Measurements from ENCODE around the gene TCEANC2.

The TCEANC2 gene

DNA sequence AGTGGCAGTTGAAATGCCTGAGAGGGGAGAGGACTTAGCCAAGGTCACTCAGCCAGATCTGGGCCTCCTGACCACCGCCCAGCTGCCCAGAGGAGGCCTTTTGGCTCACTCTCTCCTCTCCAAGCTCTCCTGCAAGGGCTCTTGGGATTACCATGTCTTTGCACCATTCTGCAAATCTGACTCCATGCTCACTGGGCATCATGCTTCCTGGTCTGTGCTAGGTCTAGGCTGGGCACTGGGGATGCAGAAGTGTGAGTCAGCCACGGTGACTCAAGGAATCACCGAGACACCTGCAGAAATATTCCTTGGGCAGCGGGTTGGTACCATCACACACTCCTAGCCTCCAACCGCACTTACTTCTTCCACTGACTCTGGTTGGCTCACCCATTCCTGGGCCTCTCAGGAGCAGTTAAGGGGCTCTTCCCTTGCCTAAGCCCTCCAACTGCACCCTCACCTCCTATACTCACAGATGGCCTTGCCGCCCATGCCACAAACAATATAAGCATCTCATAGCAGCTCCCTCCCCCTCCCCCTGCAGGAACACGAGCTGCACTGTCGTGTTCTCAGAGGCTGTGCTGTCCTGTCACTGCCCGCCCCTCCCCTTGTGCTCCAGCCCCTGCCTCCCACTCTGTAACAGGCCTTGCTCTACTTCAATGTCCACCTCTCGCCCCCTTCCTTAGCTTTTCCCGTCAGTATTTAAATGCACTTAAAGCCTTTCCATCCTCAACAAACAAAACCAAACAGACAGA is 64.6 kb downstream of the TCEANC2 start:
- no peak for DNase-seq

DNA sequence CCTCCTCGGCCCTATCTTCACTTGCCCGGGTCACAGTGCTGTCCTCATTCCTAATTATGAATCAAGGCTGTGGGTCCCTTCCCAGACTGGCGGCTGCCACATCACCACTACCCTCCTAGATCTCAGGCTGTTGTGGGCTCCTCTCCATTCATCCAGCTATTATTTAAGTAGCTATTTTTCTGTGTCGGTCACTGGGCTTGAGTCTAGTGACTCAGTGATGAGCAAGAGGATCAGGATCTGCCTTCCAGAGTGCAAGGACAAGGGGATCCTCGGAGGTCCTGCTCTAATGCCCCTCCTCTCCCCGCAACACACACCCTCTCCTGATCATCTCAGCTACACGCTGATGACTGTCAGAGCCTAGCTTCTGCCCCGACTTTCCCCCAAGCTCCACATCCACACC is 65.3 kb downstream of the TCEANC2 start:
- DNase-seq = no peak

GRCh38 chr1:54120018-54120697 is 66.8 kb downstream of the TCEANC2 start:
- DNase-seq = no peak

DNA sequence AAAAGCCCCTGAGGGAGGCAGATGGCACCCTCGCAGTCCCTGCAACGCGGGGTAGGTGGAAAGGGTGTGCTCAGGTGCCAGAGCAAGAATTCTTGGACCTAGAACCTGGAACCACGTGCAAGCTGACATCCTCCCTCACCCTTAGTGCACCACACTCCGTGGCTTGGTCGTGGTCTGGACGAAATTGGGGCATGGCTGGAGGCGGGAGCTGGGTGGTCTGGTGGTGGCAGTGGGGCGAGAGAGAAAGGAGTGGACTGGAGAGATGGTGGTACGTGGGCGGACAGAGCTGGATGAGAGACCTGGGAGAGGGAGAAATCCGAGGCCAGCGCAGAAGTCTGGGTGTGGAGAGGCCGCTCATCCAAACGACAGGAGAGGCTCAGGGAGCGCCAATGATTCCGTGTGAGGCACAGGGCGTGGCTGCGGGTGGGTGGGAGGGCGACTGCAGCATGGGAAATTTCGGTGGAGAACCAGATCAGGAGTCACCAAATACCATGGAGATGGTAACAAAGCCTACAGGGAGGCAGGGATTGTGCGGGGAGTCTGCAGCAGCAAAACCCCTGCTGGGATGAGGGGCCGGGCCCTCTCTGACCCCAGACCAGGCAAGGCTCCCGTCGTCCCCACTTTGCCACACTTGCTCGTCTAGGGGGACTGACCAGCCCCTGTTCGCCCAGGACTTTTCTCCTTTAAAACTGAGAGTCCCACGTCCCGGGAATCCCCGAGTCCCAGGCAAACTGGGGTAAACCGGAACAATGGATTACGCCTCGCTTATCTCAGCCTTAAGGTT is 67.5 kb downstream of the TCEANC2 start:
- DNase-seq = no peak

GRCh38 chr1:54121482-54122134 is 68.2 kb downstream of the TCEANC2 start:
- peak; percentile 88 for DNase-seq

DNA sequence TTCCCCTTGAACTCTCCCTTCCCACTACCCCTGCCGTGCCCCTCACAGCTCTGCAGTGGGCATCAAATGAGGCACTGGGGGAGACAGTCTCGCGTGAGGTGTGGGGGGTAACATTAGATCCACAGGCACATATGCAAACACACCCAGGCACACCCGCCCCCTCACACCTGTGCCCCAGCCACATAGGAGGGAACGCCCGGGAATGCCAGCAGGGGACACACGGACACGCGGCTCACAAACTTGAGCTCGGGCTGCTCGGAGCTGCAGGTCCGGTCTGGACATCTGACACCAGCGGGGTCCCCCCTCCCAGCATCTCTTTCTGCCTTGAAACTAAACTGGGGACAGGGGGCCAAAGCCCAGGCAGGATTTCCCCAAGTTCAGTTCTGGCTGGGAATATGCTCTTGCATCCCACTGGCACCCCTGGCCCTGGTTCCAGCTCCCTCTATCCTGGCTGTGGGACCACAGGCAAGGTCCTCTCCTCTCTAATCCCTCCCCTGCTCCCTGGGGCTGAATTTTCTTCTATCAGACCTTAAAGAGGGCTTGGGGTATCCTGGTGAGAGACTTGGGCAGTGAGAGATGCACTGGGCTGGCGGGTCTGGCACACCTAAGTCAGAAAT is 68.8 kb downstream of the TCEANC2 start:
- no peak for DNase-seq

GRCh38 chr1:54122992-54123391 is 69.6 kb downstream of the TCEANC2 start:
- no peak for DNase-seq

DNA sequence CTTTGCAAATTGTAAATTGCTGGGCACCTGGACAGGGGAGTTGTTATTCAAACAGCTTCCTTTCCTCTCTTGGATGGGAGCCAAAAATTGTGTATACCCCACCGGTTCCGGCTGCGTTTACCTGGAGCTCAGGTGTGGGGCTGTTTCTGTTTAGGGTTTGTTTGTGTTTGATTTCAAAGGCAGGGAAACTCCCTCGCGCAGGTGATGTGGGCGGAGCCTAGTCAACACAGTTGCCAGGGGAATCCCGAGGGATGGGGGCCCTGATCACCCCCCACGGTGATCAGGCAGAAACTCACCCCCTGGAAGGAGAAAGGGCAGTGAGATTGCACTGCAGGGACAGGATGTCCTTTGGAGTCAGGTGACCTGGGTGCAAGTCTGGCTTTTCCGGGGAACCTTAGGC is 71.1 kb downstream of the TCEANC2 start:
- no peak for DNase-seq

- no peak for DNase-seq
Measured at GRCh38 chr1:54124906-54125305, 71.5 kb downstream of the TCEANC2 start.

- no peak for DNase-seq
Measured at GRCh38 chr1:54125386-54126070, 72.1 kb downstream of the TCEANC2 start.

DNA sequence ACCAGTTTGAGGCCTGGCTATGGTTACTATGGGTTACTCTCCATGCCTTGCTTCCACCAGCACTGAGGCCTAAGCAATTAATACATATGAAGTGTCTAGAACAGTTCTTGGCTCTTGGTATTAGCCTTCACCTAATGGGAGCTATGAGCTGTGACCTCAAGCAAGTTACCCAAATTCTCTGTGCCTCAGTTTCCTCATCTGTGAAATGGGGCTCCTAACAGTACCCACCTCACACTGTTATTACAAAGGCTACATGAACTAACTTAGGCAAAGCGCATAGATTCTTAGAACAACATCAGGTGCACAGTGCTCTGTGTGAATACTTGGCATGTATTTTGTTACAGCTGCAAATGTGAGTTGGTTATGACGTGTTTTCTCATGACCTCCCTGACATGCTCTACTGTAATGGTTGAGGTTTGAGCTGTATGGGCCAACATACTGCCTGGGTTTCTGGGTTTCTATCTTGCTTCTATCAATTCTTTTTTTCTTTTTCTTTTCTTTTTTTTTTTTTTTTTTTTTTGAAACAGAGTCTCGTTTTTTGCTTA is 72.9 kb downstream of the TCEANC2 start:
- no peak for DNase-seq

DNA sequence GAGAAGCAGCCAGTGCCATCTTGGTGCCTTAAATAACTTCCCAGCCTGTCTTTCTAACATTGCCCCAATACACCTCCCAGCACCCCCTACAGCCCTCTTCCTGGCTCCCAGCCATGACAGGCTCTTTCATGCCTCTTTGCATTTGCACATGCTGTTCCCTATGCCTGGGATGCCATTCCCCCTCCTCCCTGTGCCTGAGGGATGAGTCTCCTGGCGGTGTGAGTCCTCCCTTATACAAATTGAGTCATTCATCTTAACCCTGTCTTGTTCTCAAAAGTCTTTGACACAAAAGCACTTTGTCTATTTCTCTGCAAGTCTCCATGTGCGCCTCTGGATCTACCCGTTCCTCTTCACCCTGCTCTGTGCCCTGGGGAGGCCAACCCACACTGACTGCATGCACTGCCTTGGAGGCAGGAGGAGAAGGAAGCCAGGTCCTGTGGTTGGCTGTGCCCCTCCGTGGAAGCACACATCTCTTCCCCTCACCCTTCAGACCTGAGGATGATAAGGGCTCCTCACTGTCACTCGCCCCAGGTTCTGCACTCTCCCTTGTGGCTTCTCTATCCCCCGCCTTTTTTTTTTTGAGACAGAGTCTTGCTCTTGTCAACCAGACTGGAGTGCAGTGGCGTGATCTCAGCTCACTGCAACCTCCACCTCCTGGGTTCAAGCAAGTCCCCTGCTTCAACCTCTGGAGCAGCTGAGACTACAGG is 74.3 kb downstream of the TCEANC2 start:
- DNase-seq = peak; percentile 82

DNA sequence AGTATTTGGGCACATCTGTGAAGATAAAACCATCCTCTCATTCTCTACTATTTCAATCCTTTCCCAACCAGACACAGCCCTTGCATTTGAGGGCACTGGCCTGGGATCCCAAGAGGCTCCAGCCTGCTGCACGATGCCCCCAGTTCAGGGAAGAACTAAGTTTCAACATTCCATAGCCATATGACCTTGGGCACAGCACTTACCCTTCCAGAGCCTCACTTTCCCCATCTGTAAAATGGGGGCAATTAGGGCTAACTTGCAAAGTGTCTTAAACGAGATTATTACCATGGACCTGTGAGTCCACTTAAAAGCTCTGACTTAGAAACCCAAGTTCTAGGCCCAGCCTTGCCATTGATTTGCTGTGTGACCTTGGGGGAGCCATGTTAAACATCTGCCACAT is 76.5 kb downstream of the TCEANC2 start:
- DNase-seq = no peak

- DNase-seq = no peak
Measured at GRCh38 chr1:54131419-54131818, 78.0 kb downstream of the TCEANC2 start.

- peak; percentile 95 for DNase-seq
Measured at GRCh38 chr1:54132495-54132894, 79.1 kb downstream of the TCEANC2 start.

DNA sequence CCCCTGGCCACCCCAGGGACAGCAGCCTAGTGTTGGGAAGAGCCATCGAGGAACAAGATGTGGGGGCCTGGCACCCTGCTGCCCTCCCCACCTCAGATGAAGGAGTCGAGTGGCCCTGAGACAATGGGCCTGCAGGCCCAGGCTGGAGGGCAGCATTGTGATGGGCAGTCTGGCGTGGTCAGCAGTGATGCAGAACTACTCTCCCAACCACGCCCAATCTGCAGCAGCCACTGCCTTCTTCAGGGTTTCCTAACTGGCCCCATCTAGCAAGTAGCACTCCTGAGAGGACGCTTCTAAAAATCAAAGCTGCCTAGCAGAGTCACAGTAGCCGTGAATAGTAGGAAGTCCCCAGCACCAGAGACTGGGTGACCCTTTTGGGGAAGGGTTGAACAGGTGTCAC is 80.9 kb downstream of the TCEANC2 start:
- no peak for DNase-seq

GRCh38 chr1:54135436-54136120 is 82.2 kb downstream of the TCEANC2 start:
- no peak for DNase-seq

GRCh38 chr1:54136269-54136896 is 83.0 kb downstream of the TCEANC2 start:
- no peak for DNase-seq

DNA sequence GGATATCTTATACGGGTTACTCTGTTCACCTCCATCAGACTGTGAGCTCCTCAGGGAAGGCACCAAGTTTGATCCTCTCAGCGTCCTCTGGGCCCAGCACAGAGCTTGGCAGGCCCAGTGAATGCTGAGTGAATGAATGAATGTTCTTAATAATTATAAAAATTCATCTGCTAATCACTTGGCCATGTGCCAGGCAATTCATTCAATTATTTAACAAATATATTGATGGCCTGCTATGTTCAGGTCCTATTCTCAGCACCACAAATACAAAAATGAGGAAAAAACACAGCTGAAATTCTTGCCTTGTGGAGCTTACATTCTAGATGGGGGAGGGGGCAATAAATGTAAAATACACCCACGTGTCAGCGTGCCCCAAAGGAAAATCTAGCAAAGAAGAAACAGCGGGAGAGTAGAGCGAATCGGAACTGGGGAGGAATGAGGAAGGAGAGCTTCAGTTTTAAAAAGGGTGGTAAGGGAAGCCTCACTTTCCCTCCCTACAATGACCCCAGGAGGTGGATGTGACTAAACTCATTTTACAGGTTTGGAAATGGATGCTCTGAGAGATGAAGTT is 83.6 kb downstream of the TCEANC2 start:
- DNase-seq = no peak
